D341Med (cell line): Measurements from ENCODE around the gene TVP23A.
"Not testable (repeated sequence)": the region's sequence is repeated elsewhere in the genome, so short reads cannot be mapped to it uniquely, and the experiment has no call there.

ENCODE experiments used
- DNase-seq: peaks from one replicate; pipeline ENCODE4 v3.0.0; 2012; ENCODE audit warnings: low spot score

TVP23A gene

GRCh38 chr16:10744370-10745030 lies 74.1 kb downstream of the TVP23A start:
- DNase-seq, result no peak

- DNase-seq, result peak; percentile 94
These were observed 74.8 kb downstream of the TVP23A start, which contains the start of gene NUBP1 for GRCh38 chr16:10743610-10744369. NUBP1 (plus strand) TSS chr16:10743842; CDS start chr16:10743864, 22 bp downstream.

- no peak for DNase-seq
These were observed 75.4 kb downstream of the TVP23A start for GRCh38 chr16:10743227-10743609.

GRCh38 chr16:10741844-10742243 lies 76.8 kb downstream of the TVP23A start:
- peak; percentile 65 for DNase-seq

- DNase-seq, result not testable (repeated sequence)
These were observed 77.3 kb downstream of the TVP23A start for GRCh38 chr16:10741249-10741648.

GRCh38 chr16:10740845-10741208 lies 77.8 kb downstream of the TVP23A start:
- no peak for DNase-seq

- no peak for DNase-seq
These were observed 78.4 kb downstream of the TVP23A start for GRCh38 chr16:10740000-10740844.

- no peak for DNase-seq
These were observed 80.1 kb downstream of the TVP23A start for GRCh38 chr16:10738231-10739077.

GRCh38 chr16:10737068-10737625 lies 81.4 kb downstream of the TVP23A start:
- peak; percentile 61 for DNase-seq

- DNase-seq, result no peak
These were observed 86.8 kb downstream of the TVP23A start for GRCh38 chr16:10731790-10732189.

- DNase-seq, result peak; percentile 49
These were observed 89.2 kb downstream of the TVP23A start for GRCh38 chr16:10729104-10730048.

GRCh38 chr16:10728003-10728887 lies 90.3 kb downstream of the TVP23A start:
- peak; percentile 63 for DNase-seq
